K562 (cell line): ENCODE measurements around the gene CEBPB. TPM values are rescaled to one million over a fixed set of nuclear protein-coding genes. Genes with fewer than 3 reads are reported as not detected.

ENCODE experiments used
- BMI1 ChIP-seq: fragments of 150-350 bp; IDR thresholded peaks from 2 replicates; pipeline ENCODE4 v1.6.1; 2014; ENCODE audit warnings: low read length
- CHD7 ChIP-seq: fragments of 200-600 bp; sonication (generic); IDR thresholded peaks from one replicate; pipeline ENCODE4 v1.6.1; 2012; ENCODE audit warnings: mild to moderate bottlenecking, low read depth, low read length, inconsistent platforms
- RBM17 ChIP-seq: fragments of 200-400 bp; formaldehyde crosslinking; IDR thresholded peaks from 2 replicates; pipeline ENCODE4 v1.6.1; 2017; ENCODE audit warnings: low read depth, mild to moderate bottlenecking, low read length, borderline replicate concordance
- RNF219 ChIP-seq: fragments of 250-450 bp; sonication (Bioruptor Pico); IDR thresholded peaks from 2 replicates; pipeline ENCODE4 v1.5.0; 2022; ENCODE audit warnings: mild to moderate bottlenecking
- TAF9B ChIP-seq: fragments of 450-650 bp; IDR thresholded peaks from 2 replicates; pipeline ENCODE4 v1.6.1; 2018; ENCODE audit warnings: mild to moderate bottlenecking; ENCODE audit not compliant: partially characterized antibody
- ZBTB9 ChIP-seq: fragments of 450-650 bp; formaldehyde crosslinking; IDR thresholded peaks from 2 replicates; pipeline ENCODE4 v1.4.0; 2020; ENCODE audit warnings: mild to moderate bottlenecking, moderate library complexity
- ZNF212 ChIP-seq: fragments of 450-650 bp; formaldehyde crosslinking; IDR thresholded peaks from 2 replicates; pipeline ENCODE4 v1.4.0; 2020; ENCODE audit warnings: mild to moderate bottlenecking
- ZNF639 ChIP-seq, 2 experiments: fragments of 200-800 bp in 1 of 2; sonication (Bioruptor generic) in 1 of 2; sonication (generic) in 1 of 2; formaldehyde crosslinking in 1 of 2; IDR thresholded peaks in 1 of 2; conservative IDR thresholded peaks in 1 of 2; 2 replicates each; pipeline versions ENCODE4 v1.5.0 to v1.6.1; 2016 to 2020; ENCODE audit warnings: missing compliant biosample characterization in 1 of 2, missing genetic modification characterization in 1 of 2, missing genetic modification reagents in 1 of 2
- polyA plus RNA-seq, 8 experiments: library from polyadenylated mRNA; depleted of rRNA in 4 of 8; stranded (reverse) in 5 of 8; unstranded in 3 of 8; fragments of >200 nt; fragmentation: Nextera tagmentation in 2 of 8; fragmentation: Illumina TruSeq in 1 of 8; extraction: Ambion mirVana in 2 of 8; extraction: Trizol in 1 of 8; gene quantifications; 2 replicates each; pipeline versions ENCODE4 v1.2.1 to v1.2.3, GENCODE V29; 2011 to 2014; ENCODE audit warnings: inconsistent platforms in 1 of 8, missing spikeins in 1 of 8
- total RNA-seq, 7 experiments: library from RNA; depleted of rRNA in 6 of 7; stranded (reverse); fragments of >200 nt in 6 of 7; fragmentation: Illumina TruSeq in 2 of 7; extraction: Trizol in 2 of 7; gene quantifications; 2 replicates each; pipeline versions ENCODE4 v1.2.1 to v1.2.3, GENCODE V29; 2011 to 2021; ENCODE audit warnings: low replicate concordance in 1 of 7

Gene CEBPB
- total and polyA plus RNA-seq, 9 of the 15 experiments (the other 6 are each of a cell fraction or from before 2014, with no cell fraction given), result 1.2 to 72.6 (median 7.8) TPM

- TF ChIP-seq CHD7, result no peak
- no peak for TF ChIP-seq RNF219
- no peak for TF ChIP-seq ZNF212 (CRISPR knock-in tag)
- TF ChIP-seq ZBTB9 (CRISPR knock-in tag), result no peak
- no peak for TF ChIP-seq TAF9B
- TF ChIP-seq BMI1, result no peak
- TF ChIP-seq RBM17, result no peak
- no peak for TF ChIP-seq ZNF639 (CRISPR knock-in tag; conservative IDR thresholded peaks at IDR 0.05 in 1 of 2, IDR thresholded peaks at IDR 0.05 in 1 of 2)
These were observed 39.4 kb upstream of the CEBPB start (continued) for GRCh38 chr20:50151034-50151743.
